CD14-positive monocyte (primary cell): ENCODE data around the gene CTNND2. TPM values are rescaled to one million over a fixed set of nuclear protein-coding genes. Genes with fewer than 3 reads are reported as not detected.

Experiments
- DNase-seq, 3 donors: peaks; one replicate each; pipeline ENCODE4 v3.0.0-alpha.2; 2011 to 2022
- H2AFZ ChIP-seq: 2 replicates; pipeline ENCODE4 v1.6.0; 2012; ENCODE audit warnings: mild to moderate bottlenecking, low read depth, low read length, inconsistent platforms; ENCODE audit not compliant: insufficient read depth, poor library complexity, severe bottlenecking
- H3K27ac ChIP-seq, 2 donors: 1 replicate in 1 of 2; 2 replicates in 1 of 2; pipeline ENCODE4 v1.5.1; 2012 to 2013; ENCODE audit warnings: low read length in 2 of 2, control low read depth in 1 of 2, inconsistent platforms in 1 of 2, low read depth in 1 of 2, mild to moderate bottlenecking in 1 of 2
- H3K27me3 ChIP-seq, 2 donors: one replicate each; pipeline versions ENCODE4 v1.6.0 to v1.6.1; 2011 to 2013; ENCODE audit warnings: low read length in 2 of 2; ENCODE audit not compliant: control insufficient read depth in 2 of 2, insufficient read depth in 2 of 2
- H3K36me3 ChIP-seq, 2 donors: replicated peaks in 1 of 2; 1 replicate in 1 of 2; 2 replicates in 1 of 2; pipeline versions ENCODE4 v1.5.1 to v1.6.1; 2012 to 2013; ENCODE audit warnings: low read length in 2 of 2, control low read depth in 1 of 2, inconsistent platforms in 1 of 2, mild to moderate bottlenecking in 1 of 2; ENCODE audit not compliant: insufficient read depth in 2 of 2, control insufficient read depth in 1 of 2
- H3K4me1 ChIP-seq, 2 donors: 1 replicate in 1 of 2; 2 replicates in 1 of 2; pipeline versions ENCODE4 v1.5.1 to v1.6.1; 2012 to 2013; ENCODE audit warnings: low read length in 2 of 2, control low read depth in 1 of 2, inconsistent platforms in 1 of 2, mild to moderate bottlenecking in 1 of 2, moderate library complexity in 1 of 2; ENCODE audit not compliant: insufficient read depth in 2 of 2, control insufficient read depth in 1 of 2
- H3K4me2 ChIP-seq: replicated peaks from 2 replicates; pipeline ENCODE3; 2012; ENCODE audit warnings: low read length, moderate library complexity, mild to moderate bottlenecking; ENCODE audit not compliant: poor library complexity, severe bottlenecking; ENCODE audit errors: extremely low read depth
- H3K4me3 ChIP-seq, 3 experiments: fragments of 200-600 bp in 1 of 3; sonication (generic) in 1 of 3; replicated peaks in 1 of 3; 1 replicate in 2 of 3; 2 replicates in 1 of 3; pipeline ENCODE4 v1.5.1; 2011 to 2013; ENCODE audit warnings: low read length in 3 of 3, mild to moderate bottlenecking in 3 of 3, control low read depth in 2 of 3, low read depth in 2 of 3, inconsistent platforms in 1 of 3, moderate library complexity in 1 of 3
- H3K79me2 ChIP-seq: 2 replicates; pipeline ENCODE4 v1.6.0; 2012; ENCODE audit warnings: mild to moderate bottlenecking, control low read depth, inconsistent platforms, low read length, moderate library complexity; ENCODE audit not compliant: insufficient read depth
- H3K9ac ChIP-seq: 2 replicates; pipeline ENCODE4 v1.6.0; 2017; ENCODE audit warnings: low read length, mild to moderate bottlenecking; ENCODE audit not compliant: insufficient read depth, poor library complexity, severe bottlenecking
- H3K9me3 ChIP-seq, 2 donors: replicated peaks in 1 of 2; 1 replicate in 1 of 2; 2 replicates in 1 of 2; pipeline versions ENCODE4 v1.5.1 to v1.6.1; 2012 to 2013; ENCODE audit warnings: low read length in 2 of 2, control low read depth in 1 of 2; ENCODE audit not compliant: control insufficient read depth in 1 of 2, insufficient read depth in 1 of 2
- H4K20me1 ChIP-seq: 2 replicates; pipeline ENCODE4 v1.6.0; 2012; ENCODE audit warnings: mild to moderate bottlenecking, low read length, control low read depth, moderate library complexity; ENCODE audit not compliant: insufficient read depth
- H3K27ac Mint-ChIP-seq, 7 donors: one replicate each; pipeline ENCODE4 v1.8.0; 2020; ENCODE audit warnings: mild to moderate bottlenecking in 7 of 7, mixed read lengths in 7 of 7, moderate library complexity in 6 of 7, inconsistent platforms in 2 of 7
- H3K27me3 Mint-ChIP-seq, 3 donors: one replicate each; pipeline ENCODE4 v1.8.0; 2021 to 2022; ENCODE audit warnings: low read depth in 3 of 3, mild to moderate bottlenecking in 3 of 3, mixed read lengths in 3 of 3, moderate library complexity in 3 of 3, inconsistent platforms in 1 of 3
- H3K36me3 Mint-ChIP-seq, 2 donors: one replicate each; pipeline ENCODE4 v1.8.0; 2020; ENCODE audit warnings: mixed read lengths in 2 of 2, inconsistent platforms in 1 of 2, mild to moderate bottlenecking in 1 of 2
- H3K4me1 Mint-ChIP-seq: one replicate; pipeline ENCODE4 v1.8.0; 2020; ENCODE audit warnings: mild to moderate bottlenecking, mixed read lengths
- H3K4me3 Mint-ChIP-seq, 2 donors: one replicate each; pipeline ENCODE4 v1.8.0; 2020; ENCODE audit warnings: mild to moderate bottlenecking in 2 of 2, mixed read lengths in 2 of 2, moderate library complexity in 1 of 2
- H3K9me3 Mint-ChIP-seq, 7 donors: one replicate each; pipeline ENCODE4 v1.8.0; 2020 to 2022; ENCODE audit warnings: mixed read lengths in 7 of 7, mild to moderate bottlenecking in 6 of 7, moderate library complexity in 6 of 7, inconsistent platforms in 2 of 7
- WGBS: methylation state at CpG from one replicate; pipeline ENCODE4 v1.1.5; 2013; ENCODE audit warnings: missing lambda C conversion rate; ENCODE audit not compliant: insufficient coverage; 5-methylcytosine and 5-hydroxymethylcytosine counted together
- intact Hi-C, 2 donors: fragments of 100-400 bp; cut with micrococcal nuclease; formaldehyde crosslinking; loops; one replicate each; pipeline versions ENCODE4 v1.15.0 to v1.15.1; 2023
- polyA plus RNA-seq, 3 donors: library from polyadenylated mRNA; depleted of rRNA in 1 of 3; unstranded in 2 of 3; stranded (reverse) in 1 of 3; fragments of 300-500 nt in 2 of 3; fragments of >200 nt in 1 of 3; fragmentation: Illumina TruSeq in 2 of 3; gene quantifications; 1 replicate in 2 of 3; 2 replicates in 1 of 3; pipeline ENCODE4 v1.2.3, GENCODE V29; 2012 to 2021
- TF ChIP-seq, protein P1 (sequence below): fragments of 200-600 bp; IDR thresholded peaks from one replicate; pipeline ENCODE4 v1.8.0; 2022; ENCODE audit warnings: antibody characterized with exemption, mild to moderate bottlenecking

Gene CTNND2
- polyA plus RNA-seq, 3 donors, result not detected

DNA sequence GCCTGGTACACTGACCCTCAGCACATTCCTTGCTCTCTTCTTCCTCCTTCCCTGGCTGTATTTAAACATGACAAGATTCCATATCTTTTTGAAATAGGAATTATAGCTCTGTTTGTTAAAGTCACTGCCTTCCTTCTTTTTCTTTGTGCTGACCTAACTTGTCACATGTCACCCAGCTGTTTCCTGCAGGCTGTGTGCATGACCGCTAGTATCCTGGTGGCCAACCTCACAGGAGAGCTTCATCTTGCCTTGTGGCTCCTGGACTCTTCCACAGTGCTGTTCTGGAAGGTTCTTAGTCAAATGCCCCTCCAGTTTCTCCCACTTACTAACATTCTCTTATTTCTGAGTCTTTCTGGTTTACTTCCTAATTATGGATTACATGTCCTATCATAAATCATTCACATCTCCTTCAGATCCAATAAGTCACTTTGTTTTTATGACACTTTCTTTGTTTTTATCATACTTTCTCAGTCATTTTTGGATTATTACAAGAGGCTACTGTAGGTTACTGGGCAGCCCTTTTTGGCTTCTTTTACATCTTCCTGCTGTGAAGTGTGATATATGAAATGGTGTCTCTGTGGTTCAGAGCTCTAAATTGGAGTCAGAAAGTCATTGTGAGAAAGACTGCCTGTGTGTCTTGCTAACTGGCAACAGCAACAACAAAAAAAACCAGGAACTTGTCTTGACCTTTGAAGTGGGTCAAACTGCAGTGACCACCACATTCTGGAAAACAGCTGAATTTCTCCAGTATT lies 679.6 kb downstream of the CTNND2 start:
- no peaks in the 10 kb centered on the region for H3K4me1 Mint-ChIP-seq
- H3K27me3 ChIP-seq, result no peaks in the 10 kb centered on the region
- no peak overlapping the region for H3K27ac Mint-ChIP-seq
- H3K9me3 ChIP-seq, result no peaks in the 10 kb centered on the region
- no peak overlapping the region for H3K27ac ChIP-seq
- no peak for DNase-seq
- intact Hi-C loops, result no loop called here
- WGBS, result 0% methylated on average over 1 of the region's 1 CpG
- no peaks in the 10 kb centered on the region for H3K36me3 Mint-ChIP-seq
- no peak overlapping the region for H3K4me3 Mint-ChIP-seq
- no peak overlapping the region for H3K9ac ChIP-seq
- peaks cover 0 to 9% (median 2%) of the 10 kb centered on the region in 7 donors for H3K9me3 Mint-ChIP-seq
- TF ChIP-seq, protein P1, sequence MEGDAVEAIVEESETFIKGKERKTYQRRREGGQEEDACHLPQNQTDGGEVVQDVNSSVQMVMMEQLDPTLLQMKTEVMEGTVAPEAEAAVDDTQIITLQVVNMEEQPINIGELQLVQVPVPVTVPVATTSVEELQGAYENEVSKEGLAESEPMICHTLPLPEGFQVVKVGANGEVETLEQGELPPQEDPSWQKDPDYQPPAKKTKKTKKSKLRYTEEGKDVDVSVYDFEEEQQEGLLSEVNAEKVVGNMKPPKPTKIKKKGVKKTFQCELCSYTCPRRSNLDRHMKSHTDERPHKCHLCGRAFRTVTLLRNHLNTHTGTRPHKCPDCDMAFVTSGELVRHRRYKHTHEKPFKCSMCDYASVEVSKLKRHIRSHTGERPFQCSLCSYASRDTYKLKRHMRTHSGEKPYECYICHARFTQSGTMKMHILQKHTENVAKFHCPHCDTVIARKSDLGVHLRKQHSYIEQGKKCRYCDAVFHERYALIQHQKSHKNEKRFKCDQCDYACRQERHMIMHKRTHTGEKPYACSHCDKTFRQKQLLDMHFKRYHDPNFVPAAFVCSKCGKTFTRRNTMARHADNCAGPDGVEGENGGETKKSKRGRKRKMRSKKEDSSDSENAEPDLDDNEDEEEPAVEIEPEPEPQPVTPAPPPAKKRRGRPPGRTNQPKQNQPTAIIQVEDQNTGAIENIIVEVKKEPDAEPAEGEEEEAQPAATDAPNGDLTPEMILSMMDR, result no peak
- H3K4me2 ChIP-seq, result no peak overlapping the region
- no peaks in the 10 kb centered on the region for H3K36me3 ChIP-seq
- peaks cover 0 to 2% (median 2%) of the 10 kb centered on the region in 3 donors for H3K27me3 Mint-ChIP-seq
- no peaks in the 10 kb centered on the region for H3K4me1 ChIP-seq
- no peak overlapping the region for H3K4me3 ChIP-seq
- H4K20me1 ChIP-seq, result no peaks in the 10 kb centered on the region
- peak overlapping the region; percentile 3 for H2AFZ ChIP-seq
- H3K79me2 ChIP-seq, result no peaks in the 10 kb centered on the region

DNA sequence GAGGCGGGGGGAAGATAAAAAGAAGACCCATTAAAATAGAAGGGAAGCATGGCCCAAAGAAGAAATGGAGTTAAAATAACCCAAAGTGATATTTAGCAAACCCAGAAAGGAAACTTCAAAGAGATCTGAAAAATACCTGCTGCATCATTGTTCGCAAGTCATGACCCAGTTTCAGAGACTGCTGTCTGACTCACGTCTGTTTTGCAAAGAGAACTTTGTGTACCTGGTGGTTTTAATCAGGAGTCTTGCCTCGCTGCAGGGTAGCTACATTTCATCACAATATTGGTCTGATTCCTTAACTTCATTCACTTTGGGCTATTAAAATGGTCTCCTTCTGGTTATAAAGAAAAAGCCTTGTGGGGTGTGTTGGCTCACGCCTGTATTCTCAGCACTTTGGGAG lies 682.1 kb downstream of the CTNND2 start:
- no peak overlapping the region for H2AFZ ChIP-seq
- H3K4me3 ChIP-seq, result no peak overlapping the region
- no peaks in the 10 kb centered on the region for H3K9me3 ChIP-seq
- H3K9me3 Mint-ChIP-seq, result peaks cover 0 to 9% (median 5%) of the 10 kb centered on the region in 7 donors
- no peaks in the 10 kb centered on the region for H3K36me3 ChIP-seq
- 86% methylated on average over 1 of the region's 5 CpGs for WGBS
- peaks cover 0 to 3% (median 2%) of the 10 kb centered on the region in 3 donors for H3K27me3 Mint-ChIP-seq
- no peaks in the 10 kb centered on the region for H3K27me3 ChIP-seq
- no peaks in the 10 kb centered on the region for H3K79me2 ChIP-seq
- no peak for DNase-seq
- H3K27ac Mint-ChIP-seq, result no peak overlapping the region
- H4K20me1 ChIP-seq, result no peaks in the 10 kb centered on the region
- no peak overlapping the region for H3K4me2 ChIP-seq
- H3K36me3 Mint-ChIP-seq, result no peaks in the 10 kb centered on the region
- no peak overlapping the region for H3K9ac ChIP-seq
- no peaks in the 10 kb centered on the region for H3K4me1 ChIP-seq
- no peaks in the 10 kb centered on the region for H3K4me1 Mint-ChIP-seq
- TF ChIP-seq, protein P1, result no peak
- no peak overlapping the region for H3K27ac ChIP-seq
- intact Hi-C loops, result no loop called here
- no peak overlapping the region for H3K4me3 Mint-ChIP-seq
